GM12874 (cell line): ENCODE results near the gene RTP1.

ENCODE experiments used
- CTCF ChIP-seq: IDR thresholded peaks from 2 replicates; pipeline ENCODE4 v1.5.1; 2011; ENCODE audit warnings: low read depth, mild to moderate bottlenecking, control low read depth, low read length, moderate library complexity; ENCODE audit not compliant: insufficient read depth

RTP1 gene

GRCh38 chr3:187243933-187244524 lies 46.7 kb downstream of the RTP1 start:
- TF ChIP-seq CTCF, result no peak

- no peak for TF ChIP-seq CTCF
These were observed 50.1 kb downstream of the RTP1 start for GRCh38 chr3:187247398-187247797.
